Hepatocyte (in vitro differentiated cells): ENCODE measurements around the gene PRCP.

ENCODE experiments used
- CTCF ChIP-seq: fragments of 200-600 bp; sonication (generic); IDR thresholded peaks from 2 replicates; pipeline ENCODE4 v1.5.1; 2016; ENCODE audit warnings: antibody characterized with exemption, mild to moderate bottlenecking; ENCODE audit not compliant: poor library complexity
- EZH2 ChIP-seq: fragments of 200-600 bp; sonication (generic); IDR thresholded peaks from 2 replicates; pipeline ENCODE4 v1.6.1; 2016; ENCODE audit warnings: antibody characterized with exemption, mild to moderate bottlenecking, borderline replicate concordance

- no peak for TF ChIP-seq CTCF
- TF ChIP-seq EZH2: no peak
Observed at GRCh38 chr11:82782825-82783374, 117.3 kb downstream of the PRCP start.
